Measurements from ENCODE around the gene GAPVD1.
"Not testable (repeated sequence)": the region's sequence is repeated elsewhere in the genome, so short reads cannot be mapped to it uniquely, and the experiment has no call there.

Gene GAPVD1

DNA sequence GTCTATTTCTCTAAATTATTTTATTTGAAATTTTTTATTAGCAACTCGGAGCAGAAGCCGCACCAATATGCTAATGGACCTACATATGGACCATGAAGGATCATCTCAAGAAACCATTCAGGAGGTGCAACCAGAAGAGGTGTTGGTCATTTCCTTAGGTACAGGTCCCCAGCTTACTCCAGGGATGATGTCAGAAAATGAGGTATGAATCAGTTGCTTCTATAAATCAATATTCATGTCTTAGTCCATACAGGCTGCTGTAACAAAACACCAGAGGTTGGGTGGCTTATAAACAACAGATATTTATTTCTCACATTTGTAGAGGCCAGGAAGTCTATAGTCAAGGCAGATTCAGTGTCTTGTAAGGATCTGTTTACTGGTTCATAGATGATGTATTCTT lies 50.8 kb downstream of the GAPVD1 start:
- DNase-seq (ENCODE audit: low read depth in 4 of 4, low spot score in 1 of 4) = no peak

GRCh38 chr9:125316359-125316758 lies 54.7 kb downstream of the GAPVD1 start:
- DNase-seq (ENCODE audit: low read depth in 4 of 4, low spot score in 1 of 4) = not testable (repeated sequence)

- no peak for DNase-seq (ENCODE audit: low read depth in 4 of 4, low spot score in 1 of 4)
These were observed 56.1 kb downstream of the GAPVD1 start for GRCh38 chr9:125317704-125318103.

DNA sequence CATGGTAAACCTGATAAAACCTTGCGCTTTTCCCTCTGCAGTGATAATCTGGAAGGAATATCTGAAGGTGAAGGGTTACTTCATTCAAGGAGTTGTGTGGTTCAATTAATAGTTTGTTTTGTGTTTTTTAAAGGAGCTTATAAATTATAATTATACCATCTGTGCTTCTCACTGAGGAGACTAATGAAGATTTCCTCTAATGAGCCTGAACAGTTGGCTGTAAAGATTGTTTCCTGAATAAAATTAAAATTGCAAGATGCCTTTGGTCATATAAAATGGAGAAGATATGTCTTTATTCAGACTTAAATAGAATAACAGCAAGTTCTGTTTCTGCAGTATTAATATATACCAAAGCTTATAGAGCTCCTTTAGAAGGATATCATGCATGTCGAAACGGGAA lies 59.9 kb downstream of the GAPVD1 start:
- DNase-seq (ENCODE audit: low read depth in 4 of 4, low spot score in 1 of 4) = no peak

- no peak for DNase-seq (ENCODE audit: low read depth in 4 of 4, low spot score in 1 of 4)
These were observed 62.0 kb downstream of the GAPVD1 start for GRCh38 chr9:125323615-125324014.

GRCh38 chr9:125325826-125326225 lies 64.2 kb downstream of the GAPVD1 start:
- no peak for DNase-seq (ENCODE audit: low read depth in 4 of 4, low spot score in 1 of 4)

- DNase-seq (ENCODE audit: low read depth in 4 of 4, low spot score in 1 of 4) = no peak
These were observed 68.4 kb downstream of the GAPVD1 start for GRCh38 chr9:125329978-125330377.

- no peak for DNase-seq (ENCODE audit: low read depth in 4 of 4, low spot score in 1 of 4)
These were observed 69.0 kb downstream of the GAPVD1 start for GRCh38 chr9:125330587-125330986.

DNA sequence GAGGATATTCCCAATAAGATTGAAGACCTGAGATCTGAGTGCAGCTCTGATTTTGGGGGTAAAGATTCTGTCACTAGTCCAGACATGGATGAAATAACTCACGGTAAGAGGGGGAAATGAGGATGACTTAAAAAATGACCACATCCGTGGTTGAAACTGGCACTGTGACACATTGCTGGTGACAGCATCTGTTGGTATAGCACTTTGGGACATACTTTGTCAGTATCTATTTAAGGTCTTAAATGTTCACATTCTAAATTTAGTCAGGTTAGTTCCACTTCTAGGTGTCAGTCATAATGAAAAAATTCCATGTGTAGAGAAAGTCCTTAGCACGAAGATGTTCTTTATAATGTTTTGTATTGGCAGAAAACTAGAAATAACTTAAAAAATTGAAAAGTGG lies 70.9 kb downstream of the GAPVD1 start:
- DNase-seq (ENCODE audit: low read depth in 4 of 4, low spot score in 1 of 4) = peak in 1 of 4 experiments; percentile 20

- DNase-seq (ENCODE audit: low read depth in 4 of 4, low spot score in 1 of 4) = no peak
These were observed 75.6 kb downstream of the GAPVD1 start for GRCh38 chr9:125337236-125337635.

DNA sequence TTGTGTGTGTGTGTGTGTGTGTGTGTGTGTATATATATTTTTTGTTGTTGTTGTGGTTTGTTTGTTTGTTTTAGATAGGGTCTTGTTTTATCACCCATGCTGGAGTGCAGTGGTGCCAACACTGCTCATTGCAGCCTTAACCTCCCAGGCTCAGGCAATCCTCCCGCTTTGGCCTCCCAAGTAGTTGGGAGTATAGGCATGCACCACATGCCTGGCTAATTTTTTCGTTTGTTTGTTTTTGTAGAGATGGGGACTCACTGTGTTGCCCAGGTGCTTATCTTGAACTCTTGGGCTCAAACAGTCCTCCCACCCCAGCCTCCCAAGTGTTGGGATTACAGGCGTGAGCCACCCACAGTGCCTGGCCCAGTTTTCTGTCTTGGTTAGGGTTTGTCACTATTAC lies 77.3 kb downstream of the GAPVD1 start:
- DNase-seq (ENCODE audit: low read depth in 4 of 4, low spot score in 1 of 4) = no peak

DNA sequence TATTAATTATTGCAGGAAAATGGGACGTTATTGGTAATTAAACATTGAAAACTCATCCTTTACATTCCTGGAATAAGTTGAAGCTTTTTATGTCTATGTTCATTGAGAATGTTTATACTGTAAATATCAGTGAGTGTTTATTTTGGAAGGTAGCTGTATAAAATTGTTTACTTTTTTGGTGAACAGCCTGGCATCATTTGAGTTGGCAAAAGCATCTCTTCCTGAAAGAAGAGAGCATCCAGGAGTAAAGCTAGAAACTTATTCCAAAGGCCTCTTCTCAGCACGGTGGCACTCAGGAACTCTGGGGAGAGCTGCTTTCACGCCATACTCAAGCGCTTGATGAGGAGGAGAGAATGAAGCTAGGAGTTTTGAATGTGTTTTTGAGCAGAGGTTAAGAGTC lies 79.9 kb downstream of the GAPVD1 start:
- DNase-seq (ENCODE audit: low read depth in 4 of 4, low spot score in 1 of 4) = no peak

DNA sequence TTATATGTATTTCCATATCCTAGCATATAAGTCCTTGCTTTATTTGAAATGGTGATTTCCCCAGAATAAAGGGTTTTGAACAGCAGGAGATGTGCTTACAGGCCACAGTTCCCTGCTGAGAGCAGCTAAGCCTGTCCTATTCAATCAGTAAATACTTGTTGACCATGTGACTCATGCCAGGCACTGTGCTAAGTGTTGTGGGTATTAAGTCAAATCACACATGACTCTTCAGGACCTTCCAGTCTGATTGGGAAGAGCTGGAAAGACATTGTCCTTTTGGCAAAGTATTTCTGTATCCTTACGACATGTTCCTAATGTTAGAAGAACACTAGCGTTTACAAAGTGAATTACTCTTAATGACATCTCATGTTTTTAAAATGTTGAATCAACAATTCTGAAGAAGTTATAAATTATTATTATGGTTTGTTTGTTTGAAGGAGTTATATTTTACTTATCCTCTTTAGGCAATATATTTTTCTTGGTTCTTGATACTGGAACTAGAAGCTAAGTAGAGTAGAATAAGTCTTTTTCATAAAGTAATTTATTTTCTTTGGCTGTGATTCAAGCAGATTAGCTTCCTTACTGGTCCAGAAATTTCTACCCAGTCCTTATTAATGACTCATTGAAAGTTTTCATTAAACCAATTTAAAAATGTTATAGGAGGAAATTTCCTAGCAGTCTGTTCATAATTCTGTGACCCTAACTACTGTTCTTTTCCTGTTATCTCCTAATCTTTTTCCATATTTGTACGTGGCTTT lies 82.1 kb downstream of the GAPVD1 start:
- no peak for DNase-seq (ENCODE audit: low read depth in 4 of 4, low spot score in 1 of 4)

GRCh38 chr9:125346080-125346732 lies 84.6 kb downstream of the GAPVD1 start:
- no peak for DNase-seq (ENCODE audit: low read depth in 4 of 4, low spot score in 1 of 4)

GRCh38 chr9:125355601-125356000 lies 94.0 kb downstream of the GAPVD1 start:
- no peak for DNase-seq (ENCODE audit: low read depth in 4 of 4, low spot score in 1 of 4)

DNA sequence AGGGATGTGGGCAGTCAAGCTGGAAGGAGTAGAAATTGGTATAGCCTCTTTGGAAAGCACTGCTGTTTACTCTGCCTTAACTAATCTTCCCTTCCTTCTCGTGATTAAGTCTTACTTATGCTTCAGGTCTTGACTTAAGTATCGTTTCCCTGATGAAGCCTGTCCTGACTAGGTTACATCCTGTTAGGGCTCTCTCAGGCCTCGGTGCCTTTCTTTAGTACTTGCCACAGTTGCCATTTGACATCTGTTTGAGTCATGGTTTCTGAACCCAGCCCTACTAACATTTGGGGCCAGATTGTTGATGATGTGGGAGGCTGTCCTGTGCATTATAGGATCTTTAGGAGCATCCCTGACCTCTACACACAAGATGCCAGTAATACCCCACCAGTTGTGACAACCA lies 94.4 kb downstream of the GAPVD1 start:
- DNase-seq (ENCODE audit: low read depth in 4 of 4, low spot score in 1 of 4) = no peak

DNA sequence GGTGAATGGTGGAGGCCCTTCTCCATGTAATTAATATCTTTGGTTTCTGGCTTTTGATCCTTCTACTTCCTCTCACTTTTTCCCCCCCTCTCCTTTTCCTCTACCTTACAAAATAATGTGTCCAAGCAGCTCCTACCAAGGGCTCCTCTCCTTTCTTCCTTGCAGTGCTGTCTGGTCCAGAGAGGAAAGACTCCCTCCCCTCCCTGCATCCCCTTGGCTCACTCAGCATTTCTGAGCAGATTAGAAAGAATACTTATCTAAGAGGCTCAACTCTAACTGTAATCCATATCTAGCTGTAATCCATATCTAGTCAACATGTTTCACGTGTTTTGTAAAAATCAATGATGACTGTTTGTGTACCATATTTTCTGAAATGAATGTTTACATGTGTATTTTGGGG lies 97.4 kb downstream of the GAPVD1 start:
- DNase-seq (ENCODE audit: low read depth in 4 of 4, low spot score in 1 of 4) = no peak

GRCh38 chr9:125360601-125361000 lies 99.0 kb downstream of the GAPVD1 start:
- no peak for DNase-seq (ENCODE audit: low read depth in 4 of 4, low spot score in 1 of 4)

DNA sequence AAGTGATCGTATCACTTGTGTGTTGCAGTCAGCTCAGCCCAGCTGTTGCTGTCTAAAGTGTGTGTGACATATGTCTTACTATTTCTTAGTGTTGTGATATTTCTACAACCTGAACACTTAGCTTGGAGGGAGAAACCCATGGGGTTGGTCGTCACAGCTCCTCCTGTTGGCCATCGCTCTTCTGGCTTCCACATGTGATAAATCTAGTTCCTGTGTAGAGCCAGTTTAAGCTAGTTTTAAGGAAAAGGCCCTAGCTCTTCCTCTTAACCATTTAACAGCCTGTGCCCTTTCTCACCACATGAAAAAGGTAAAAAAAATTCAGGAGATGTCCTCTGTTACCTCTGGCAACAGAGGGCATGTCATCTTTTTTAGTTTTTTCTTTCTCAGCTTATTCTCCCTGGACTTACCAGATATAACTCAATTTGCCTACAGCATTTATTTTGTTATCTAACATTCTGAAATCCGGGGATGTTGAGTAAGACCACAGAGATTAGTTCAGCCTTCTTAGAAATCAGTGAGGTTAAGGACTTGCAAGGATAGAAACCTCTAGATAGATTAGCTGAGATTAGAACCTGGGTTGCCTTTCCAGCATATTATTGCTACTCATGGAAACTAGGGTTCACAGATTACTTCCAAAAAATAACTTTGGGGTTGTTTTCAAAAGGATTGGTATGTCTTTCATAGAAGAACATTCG lies 100.4 kb downstream of the GAPVD1 start:
- no peak for DNase-seq (ENCODE audit: low read depth in 4 of 4, low spot score in 1 of 4)

GRCh38 chr9:125366676-125367075 lies 105.0 kb downstream of the GAPVD1 start:
- no peak for DNase-seq (ENCODE audit: low read depth in 4 of 4, low spot score in 1 of 4)

- DNase-seq (ENCODE audit: low read depth in 4 of 4, low spot score in 1 of 4) = no peak
These were observed 109.2 kb downstream of the GAPVD1 start for GRCh38 chr9:125370786-125371185.
